Upper lobe of left lung (tissue), 6 donors: ENCODE results near the gene CA9. TPM values are rescaled to one million over a fixed set of nuclear protein-coding genes. Genes with fewer than 3 reads are reported as not detected.

Source experiments
- ATAC-seq, 2 donors: fragments of 200-7000 bp; cut with Tn5 transposase; one replicate each; pipeline ENCODE4 v1.9.1; 2022; ENCODE audit warnings: mild to moderate bottlenecking in 2 of 2, moderate library complexity in 2 of 2; ENCODE audit not compliant: low FRiP score in 2 of 2
- DNase-seq, 2 donors: peaks; one replicate each; pipeline ENCODE4 v3.0.0-alpha.2; 2019 to 2020
- H3K27ac ChIP-seq, 4 donors: fragments of 200-600 bp; sonication (generic); one replicate each; pipeline ENCODE4 v1.5.1; 2016 to 2019
- H3K27me3 ChIP-seq, 4 donors: fragments of 200-600 bp; sonication (generic); one replicate each; pipeline ENCODE4 v1.5.1; 2017 to 2019
- H3K36me3 ChIP-seq, 4 donors: fragments of 200-600 bp; sonication (generic); one replicate each; pipeline ENCODE4 v1.5.1; 2016 to 2019
- H3K4me1 ChIP-seq, 4 donors: fragments of 200-600 bp; sonication (generic); one replicate each; pipeline ENCODE4 v1.5.1; 2018 to 2019
- H3K4me3 ChIP-seq, 4 donors: fragments of 200-600 bp; sonication (generic); one replicate each; pipeline ENCODE4 v1.5.1; 2017 to 2019; ENCODE audit warnings: mild to moderate bottlenecking in 2 of 4, moderate library complexity in 1 of 4
- H3K9me3 ChIP-seq, 4 donors: fragments of 200-600 bp; sonication (generic); one replicate each; pipeline ENCODE4 v1.5.1; 2018 to 2019
- CTCF ChIP-seq, 6 experiments: fragments of 450-650 bp in 4 of 6; fragments of 200-600 bp in 2 of 6; sonication (generic) in 2 of 6; IDR thresholded peaks; one replicate each; pipeline ENCODE4 v1.5.1; 2016 to 2019; ENCODE audit warnings: antibody characterized with exemption in 6 of 6
- EP300 ChIP-seq, 4 donors: sonication (generic); formaldehyde crosslinking; IDR thresholded peaks; one replicate each; pipeline ENCODE4 v1.5.1; 2017; ENCODE audit warnings: antibody characterized with exemption in 4 of 4, control low read depth in 2 of 4
- POLR2A ChIP-seq, 4 donors: fragments of 450-650 bp; IDR thresholded peaks; one replicate each; pipeline ENCODE4 v1.5.1; 2016 to 2017; ENCODE audit warnings: antibody characterized with exemption in 4 of 4, mild to moderate bottlenecking in 2 of 4
- POLR2AphosphoS5 ChIP-seq, 2 donors: sonication (generic); formaldehyde crosslinking; IDR thresholded peaks; one replicate each; pipeline ENCODE4 v1.5.1; 2017; ENCODE audit warnings: antibody characterized with exemption in 2 of 2
- WGBS, 2 donors: methylation state at CpG; one replicate each; pipeline ENCODE4 v1.1.5; 2017 to 2018; 5-methylcytosine and 5-hydroxymethylcytosine counted together
- total RNA-seq, 6 donors: library from RNA; depleted of rRNA in 4 of 6; stranded (reverse); fragments of >200 nt in 4 of 6; gene quantifications; one replicate each; pipeline versions ENCODE4 v1.1.0 to v1.2.1, GENCODE V29; 2016 to 2021
- donor health status: DM: no; HTN: no; CAD: no; lungs with moderate emphysema.
- donor health status: DM: no; HTN: yes; CAD: no; lungs with severe emphysema.

The CA9 gene
- total RNA-seq, 6 donors from 2014 or later, result 0.14 to 0.24 TPM; not detected in 4

- Histone ChIP-seq H3K27me3 (no peaks in the 10 kb centered on the region), H3K36me3 (peaks cover 0 to 30% (median 12%) of the 10 kb centered on the region in 4 donors), H3K27ac (no peak overlapping the region), H3K4me3 (no peak overlapping the region), H3K4me1 (peaks cover 0 to 21% (median 6%) of the 10 kb centered on the region in 4 donors), H3K9me3 (no peaks in the 10 kb centered on the region)
- WGBS, 2 donors, result 91 to 94% methylated on average over 6 of the region's 6 CpGs
- TF ChIP-seq POLR2A (IDR thresholded peaks at IDR 0.05), result no peak
- no peak for TF ChIP-seq EP300 (IDR thresholded peaks at IDR 0.05)
- no peak for TF ChIP-seq CTCF (IDR thresholded peaks at IDR 0.05)
- TF ChIP-seq POLR2AphosphoS5 (IDR thresholded peaks at IDR 0.05), result no peak
- ATAC-seq, result no peak
- no peak for DNase-seq
Measured at GRCh38 chr9:35682051-35682450, 8.3 kb downstream of the CA9 start.

GRCh38 chr9:35682520-35683315 is 9.0 kb downstream of the CA9 start:
- ATAC-seq, result no peak
- H3K27me3 ChIP-seq, result no peaks in the 10 kb centered on the region
- WGBS, 2 donors, result 82 to 86% methylated on average over 10 of the region's 10 CpGs
- peaks cover 0 to 21% (median 6%) of the 10 kb centered on the region in 4 donors for H3K4me1 ChIP-seq
- H3K36me3 ChIP-seq, result peaks cover 0 to 30% (median 12%) of the 10 kb centered on the region in 4 donors
- no peaks in the 10 kb centered on the region for H3K9me3 ChIP-seq
- DNase-seq, result peak in 1 of 2 donors; percentile 30
- no peak overlapping the region for H3K27ac ChIP-seq
- no peak overlapping the region for H3K4me3 ChIP-seq
- TF ChIP-seq POLR2A (IDR thresholded peaks at IDR 0.05), result no peak
- TF ChIP-seq CTCF (IDR thresholded peaks at IDR 0.05), result no peak
- TF ChIP-seq EP300 (IDR thresholded peaks at IDR 0.05), result no peak
- TF ChIP-seq POLR2AphosphoS5 (IDR thresholded peaks at IDR 0.05), result no peak

- 67 to 72% methylated on average over 2 of the region's 2 CpGs for WGBS, 2 donors
- no peaks in the 10 kb centered on the region for H3K9me3 ChIP-seq
- TF ChIP-seq POLR2A (IDR thresholded peaks at IDR 0.05) (no peak), EP300 (IDR thresholded peaks at IDR 0.05) (no peak), POLR2AphosphoS5 (IDR thresholded peaks at IDR 0.05) (no peak), CTCF (IDR thresholded peaks at IDR 0.05) (no peak)
- peaks cover 0 to 21% (median 6%) of the 10 kb centered on the region in 4 donors for H3K4me1 ChIP-seq
- peaks cover 0 to 30% (median 13%) of the 10 kb centered on the region in 4 donors for H3K36me3 ChIP-seq
- no peak overlapping the region for H3K27ac ChIP-seq
- DNase-seq (no peak), ATAC-seq (no peak)
- H3K27me3 ChIP-seq, result no peaks in the 10 kb centered on the region
- no peak overlapping the region for H3K4me3 ChIP-seq
Measured at GRCh38 chr9:35683323-35683722, 9.6 kb downstream of the CA9 start.

- no peak for TF ChIP-seq POLR2AphosphoS5 (IDR thresholded peaks at IDR 0.05)
- TF ChIP-seq CTCF (IDR thresholded peaks at IDR 0.05), result no peak
- TF ChIP-seq EP300 (IDR thresholded peaks at IDR 0.05), result no peak
- TF ChIP-seq POLR2A (IDR thresholded peaks at IDR 0.05), result no peak
- Histone ChIP-seq H3K27ac (no peak overlapping the region), H3K4me3 (no peak overlapping the region), H3K4me1 (peaks cover 0 to 28% (median 9%) of the 10 kb centered on the region in 4 donors), H3K9me3 (no peaks in the 10 kb centered on the region), H3K27me3 (no peaks in the 10 kb centered on the region), H3K36me3 (peaks cover 0 to 30% (median 13%) of the 10 kb centered on the region in 4 donors)
- ATAC-seq, result no peak
- peak in 1 of 2 donors; percentile 57 for DNase-seq
- 88 to 96% methylated on average over 8 to 10 of the region's 10 CpGs for WGBS, 2 donors
Measured at GRCh38 chr9:35684921-35685320, 11.2 kb downstream of the CA9 start.
